HK-2 (cell line): Measurements from ENCODE around the gene MCC.
"Not testable (repeated sequence)": the region's sequence is repeated elsewhere in the genome, so short reads cannot be mapped to it uniquely, and the experiment has no call there.

ENCODE experiments used
- DNase-seq: peaks from one replicate; pipeline ENCODE4 v3.0.0-alpha.2; 2018; ENCODE audit not compliant: unreplicated experiment

Gene MCC

GRCh38 chr5:113490317-113490716 is 2.1 kb upstream of the MCC start:
- no peak for DNase-seq

DNA sequence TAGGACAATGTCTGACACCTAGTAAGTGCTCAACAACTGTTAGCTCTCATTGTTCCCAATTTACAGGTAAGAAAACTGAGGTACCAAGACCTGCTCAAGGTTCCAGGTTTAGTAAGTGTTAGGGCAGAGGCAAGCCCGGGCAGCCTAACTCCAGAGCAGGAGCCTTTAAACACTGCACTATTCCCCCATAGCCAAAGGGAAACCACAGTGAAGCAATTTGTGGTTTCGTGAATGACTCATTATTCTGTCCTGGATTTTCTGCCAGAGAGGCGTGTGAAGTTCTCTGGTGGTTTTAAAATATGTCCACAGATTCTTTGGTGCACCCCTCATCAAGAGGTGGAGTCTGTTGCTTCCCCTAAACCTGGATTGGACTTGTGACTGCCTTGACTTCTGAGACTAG is 1.0 kb upstream of the MCC start:
- peak; percentile 53 for DNase-seq

GRCh38 chr5:113488645-113489184 is 462 bp upstream of the MCC start:
- DNase-seq = no peak

DNA sequence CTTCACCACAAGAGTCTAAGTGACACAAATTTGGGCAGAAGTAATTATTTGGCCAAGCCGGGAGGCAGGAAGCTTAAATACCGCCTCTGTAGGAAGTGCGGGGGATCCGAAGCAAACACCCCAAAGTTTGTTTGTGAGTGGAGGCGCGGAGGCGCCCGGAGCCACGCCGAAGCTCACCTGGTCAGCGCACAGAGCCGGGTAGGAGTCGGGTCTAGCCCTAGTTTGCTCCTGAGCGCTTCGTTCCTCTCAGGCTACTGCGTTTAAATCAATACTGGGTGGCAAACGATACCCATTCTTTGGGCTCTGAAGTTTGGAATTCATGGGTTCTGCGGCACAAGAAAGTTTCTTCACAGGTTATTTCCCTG is 855 bp downstream of the MCC start:
- DNase-seq = no peak

DNA sequence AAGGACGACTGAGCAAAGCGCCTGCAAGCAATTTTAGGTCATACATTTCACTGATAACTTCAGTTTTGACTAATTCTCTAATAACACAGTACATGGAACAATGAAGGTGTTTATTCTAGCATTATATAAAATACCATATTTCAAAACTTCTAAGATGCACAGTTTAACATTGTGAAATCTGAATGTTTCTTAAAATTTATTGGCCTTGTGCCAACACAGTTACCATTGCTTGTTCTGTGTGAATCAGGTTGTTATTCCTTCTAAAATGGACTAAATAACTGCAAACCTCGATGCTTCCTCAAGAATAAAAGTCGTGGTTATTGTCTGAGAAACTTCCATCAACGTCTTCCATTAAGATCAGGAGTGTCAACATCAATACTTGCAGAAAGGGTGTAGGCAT is 8.0 kb downstream of the MCC start:
- DNase-seq = no peak

- DNase-seq = no peak
Observed at GRCh38 chr5:113478691-113479090, 9.6 kb downstream of the MCC start.

DNA sequence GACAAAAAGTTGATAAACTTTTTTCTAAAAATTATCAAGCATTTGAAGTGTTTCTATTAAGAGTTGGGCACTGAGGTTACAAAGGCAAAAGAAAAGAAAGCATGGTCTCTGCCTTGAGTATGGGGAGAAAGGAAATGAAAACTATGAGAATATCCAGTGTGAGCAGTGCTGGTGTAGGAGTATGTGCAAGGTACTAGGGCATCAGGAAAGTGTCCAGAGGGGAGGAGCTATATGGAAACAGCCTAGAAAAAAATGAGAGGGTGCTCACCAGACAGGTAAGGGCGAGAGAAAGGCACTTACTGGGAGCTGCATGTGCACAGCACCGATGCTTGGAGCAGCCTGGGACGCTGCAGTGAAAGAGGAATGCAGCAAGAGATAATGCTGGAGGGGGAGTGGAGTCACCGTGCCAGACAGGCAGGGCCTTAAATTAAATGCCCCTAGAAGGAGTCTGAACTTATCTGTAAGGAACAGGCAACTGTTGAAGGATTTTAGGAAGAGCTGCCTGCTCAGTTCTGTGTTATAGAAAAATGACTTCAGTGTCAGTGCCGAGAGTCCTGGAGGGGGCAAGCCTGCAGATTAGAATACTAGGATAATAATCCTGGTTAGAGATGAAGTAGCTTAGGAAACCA is 14.0 kb downstream of the MCC start:
- no peak for DNase-seq

DNA sequence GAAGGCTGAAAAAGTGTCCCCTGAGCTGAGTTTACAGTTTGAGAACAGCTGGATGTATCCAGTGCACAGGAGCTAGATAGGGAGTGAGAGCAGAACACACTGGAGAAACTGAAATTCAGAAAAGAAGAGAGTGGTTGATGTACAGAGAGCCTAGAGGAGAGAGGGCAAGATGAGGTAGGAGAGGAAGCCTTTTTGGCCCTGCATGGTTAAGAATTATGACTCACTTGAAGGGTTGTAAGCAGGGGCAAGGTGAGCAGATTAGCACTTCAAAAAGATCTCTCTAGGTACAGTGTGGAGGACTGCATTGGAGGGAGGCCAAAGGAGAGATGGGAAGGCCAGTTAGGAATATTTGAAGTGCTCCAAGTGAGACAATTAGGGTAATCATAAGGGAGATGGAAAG is 25.2 kb downstream of the MCC start:
- DNase-seq = no peak

- not testable (repeated sequence) for DNase-seq
Observed at GRCh38 chr5:113457106-113457505, 31.1 kb downstream of the MCC start.

- DNase-seq = no peak
Observed at GRCh38 chr5:113452941-113453340, 35.3 kb downstream of the MCC start.

GRCh38 chr5:113451797-113452196 is 36.5 kb downstream of the MCC start:
- DNase-seq = no peak

DNA sequence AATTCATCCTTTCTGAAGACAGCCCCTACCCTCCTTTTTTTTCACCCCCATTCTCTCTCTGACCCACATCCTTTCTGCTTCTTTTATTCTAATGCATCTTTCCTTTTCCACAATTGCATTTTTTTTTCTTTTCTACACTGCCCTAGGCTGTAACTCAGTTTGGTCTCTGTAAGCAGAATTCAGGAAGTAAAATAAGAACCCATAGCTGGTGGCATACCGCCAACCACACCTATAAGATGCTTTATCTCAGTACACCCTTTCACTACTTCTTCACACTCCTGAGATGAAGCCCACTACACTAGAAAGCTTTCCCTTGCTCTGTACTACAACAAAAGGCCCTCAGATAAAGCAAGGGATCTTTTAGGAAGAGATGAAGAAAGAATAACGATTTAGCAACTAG is 37.3 kb downstream of the MCC start:
- no peak for DNase-seq

DNA sequence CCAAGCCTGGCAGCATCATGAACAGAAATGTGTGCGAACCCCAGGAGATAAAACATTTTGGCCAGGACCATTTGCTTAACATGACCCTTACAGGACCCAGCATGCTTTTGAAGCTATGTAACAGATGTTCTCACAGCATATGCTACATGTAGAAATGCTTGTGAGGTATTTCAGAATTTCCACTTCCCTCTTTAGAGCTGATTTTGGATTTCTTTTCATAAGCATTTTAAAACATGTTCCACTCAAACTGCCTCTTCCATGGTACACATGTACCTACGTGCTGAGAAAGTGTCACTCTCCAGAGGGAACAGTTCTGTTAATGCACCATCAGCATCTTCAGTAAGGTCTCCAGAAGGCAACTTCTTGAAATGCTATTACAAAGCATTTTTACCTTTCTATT is 37.8 kb downstream of the MCC start:
- DNase-seq = no peak

DNA sequence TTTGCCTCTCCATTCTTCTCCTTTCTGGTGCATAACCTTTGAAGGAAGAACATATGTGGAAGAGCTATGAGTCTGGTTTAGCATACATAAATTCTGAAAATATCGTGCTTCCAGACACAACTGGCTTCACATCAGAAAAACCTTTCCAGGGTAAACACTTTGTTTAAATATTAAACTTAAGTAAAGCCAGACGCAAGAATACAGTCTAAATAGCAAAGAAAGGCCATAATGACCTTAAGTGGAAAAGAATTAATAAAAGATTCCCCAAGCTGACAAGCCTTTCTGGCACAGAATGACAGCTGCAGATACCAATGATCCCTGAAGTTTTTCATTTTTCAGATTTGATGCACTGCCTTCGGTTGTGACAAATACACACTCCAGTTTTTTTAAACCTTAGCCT is 40.0 kb downstream of the MCC start:
- DNase-seq = no peak

DNA sequence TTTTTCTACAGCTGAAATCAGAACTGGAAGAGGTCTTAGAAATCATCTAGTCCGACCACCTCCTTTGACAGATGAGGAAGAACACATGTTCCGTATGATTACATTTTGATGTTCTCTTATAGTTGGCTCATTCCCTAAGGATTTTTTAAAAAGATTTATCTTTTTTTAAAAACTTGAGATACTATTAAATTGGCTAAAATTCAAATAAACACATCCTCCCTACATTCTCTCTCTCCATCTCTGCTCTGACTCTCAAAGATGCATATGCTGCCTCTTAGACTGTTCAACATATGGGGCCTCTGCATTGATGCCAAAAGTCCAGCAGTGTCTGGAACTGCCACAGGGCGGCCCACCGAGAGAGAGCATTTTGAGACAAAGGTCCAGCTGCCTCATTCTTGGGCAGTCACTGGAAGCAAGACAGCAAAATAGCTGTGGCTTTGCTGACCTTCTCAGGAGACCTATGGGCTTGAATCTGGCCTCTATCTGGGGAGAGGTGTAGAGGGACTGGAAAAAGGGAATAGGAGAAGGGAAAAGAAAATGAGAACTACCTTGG is 40.7 kb downstream of the MCC start:
- DNase-seq = no peak

DNA sequence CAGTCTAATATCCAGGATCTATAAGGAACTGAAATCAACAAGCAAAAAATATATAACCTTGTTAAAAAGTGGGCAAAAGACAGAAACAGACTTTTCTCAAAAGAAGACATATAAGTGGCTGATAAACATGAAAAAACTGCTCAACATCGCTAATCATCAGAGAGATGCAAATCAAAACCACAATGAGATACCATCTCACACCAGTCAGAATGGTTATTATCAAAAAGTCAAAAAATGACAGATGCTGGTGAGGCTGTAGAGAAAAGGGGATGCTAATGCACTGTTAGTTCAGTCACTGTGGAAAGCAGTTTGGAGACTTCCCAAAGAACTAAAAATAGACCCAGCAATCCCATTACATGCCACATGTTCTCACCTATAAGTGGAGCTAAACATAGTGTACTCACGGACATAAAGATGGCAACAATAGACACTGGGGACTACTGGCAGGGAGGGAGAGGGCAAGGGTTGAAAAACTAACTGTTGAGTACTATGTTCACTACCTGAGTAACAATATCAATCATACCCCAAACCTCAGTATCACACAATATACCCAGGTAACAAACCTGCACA is 41.8 kb downstream of the MCC start:
- no peak for DNase-seq

- no peak for DNase-seq
Observed at GRCh38 chr5:113437111-113437510, 51.1 kb downstream of the MCC start.

- DNase-seq = no peak
Observed at GRCh38 chr5:113435575-113435974, 52.7 kb downstream of the MCC start.

- no peak for DNase-seq
Observed at GRCh38 chr5:113434889-113435288, 53.4 kb downstream of the MCC start, which contains the start of gene TSSK1B. Gene TSSK1B (minus strand): TSS chr5:113434989. CDS start chr5:113434839, 150 bp downstream.

DNA sequence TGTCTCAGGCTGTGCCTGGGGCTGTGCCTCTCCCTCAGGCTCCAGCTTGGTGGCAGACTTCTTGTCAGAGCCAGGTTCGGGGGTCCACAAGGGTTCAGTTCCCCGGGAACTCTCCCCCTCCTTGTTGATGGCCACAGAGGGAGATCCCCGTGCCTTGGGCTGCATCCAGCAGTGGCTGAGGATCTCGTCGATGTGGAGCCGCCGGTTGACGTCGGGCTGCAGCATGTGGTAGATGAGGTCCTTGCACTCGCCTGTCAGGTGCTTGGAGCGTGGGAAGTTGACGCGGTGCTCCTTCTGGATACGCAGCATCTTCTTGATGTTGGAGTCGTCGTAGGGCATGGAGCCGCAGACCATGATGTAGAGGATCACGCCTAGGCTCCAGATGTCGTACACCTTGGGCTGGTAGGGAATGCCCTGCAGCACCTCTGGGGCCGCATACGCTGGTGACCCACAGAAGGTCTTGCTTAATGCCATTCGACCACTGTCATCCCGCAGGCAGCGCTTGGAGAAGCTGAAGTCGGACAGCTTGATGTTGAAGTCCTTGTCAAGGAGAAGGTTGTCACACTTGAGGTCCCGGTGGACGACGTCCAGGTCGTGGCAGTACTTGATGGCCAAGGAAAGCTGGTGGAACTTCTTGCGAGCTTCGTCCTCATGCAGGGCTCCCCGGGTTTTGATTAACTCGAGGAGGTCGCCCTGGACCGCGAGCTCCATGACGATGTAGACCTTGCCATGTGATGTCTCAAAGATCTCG is 54.2 kb downstream of the MCC start:
- DNase-seq = no peak

DNA sequence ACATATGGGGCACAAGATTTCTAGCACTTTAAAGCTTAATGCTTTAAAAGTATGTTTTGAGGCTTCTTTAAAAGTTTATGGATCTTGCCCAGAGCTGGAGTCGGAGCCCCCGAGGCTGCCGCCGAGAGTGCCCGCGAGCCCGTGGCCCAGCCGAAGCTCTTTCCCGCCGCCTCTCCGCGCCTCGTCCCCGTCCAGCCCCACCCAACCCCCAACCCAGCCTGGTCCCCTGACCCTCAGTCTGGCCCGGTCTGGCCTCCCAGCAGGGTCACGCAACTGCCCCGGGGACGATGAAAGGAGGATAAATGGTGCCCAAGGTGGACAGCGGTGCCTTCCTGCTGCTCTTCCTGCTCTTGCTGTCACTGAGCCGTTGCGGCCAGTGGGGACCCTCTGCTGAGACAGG is 55.2 kb downstream of the MCC start:
- no peak for DNase-seq

GRCh38 chr5:113427871-113428574 is 60.2 kb downstream of the MCC start:
- DNase-seq = no peak
